Measurements from ENCODE around the gene CIITA. TPM values are rescaled to one million over a fixed set of nuclear protein-coding genes. Genes with fewer than 3 reads are reported as not detected.

Gene CIITA
- total RNA-seq, 1 experiment from 2014 or later = 22.4 TPM

- intact Hi-C loops (cut with micrococcal nuclease; ENCODE audit: unreplicated experiment) = no loop called here
- CTCF ChIA-PET = interaction anchor here (0.6 to 2.9 kb wide), 2 partner anchors 18 to 150 kb away, joined by 5 to 8 read pairs; no protein-coding TSS in a partner anchor
- BruUV-seq (replicated peaks) = no TSS peak
- peak overlapping the region; percentile 96 for H3K4me3 Mint-ChIP-seq (ENCODE audit: low read depth, unreplicated experiment)
- no peak for TF ChIP-seq CTCF (IDR thresholded peaks at IDR 0.05; ENCODE audit: unreplicated experiment)
- DNase-seq = peak; percentile 55
- H3K4me1 Mint-ChIP-seq (ENCODE audit: low read depth, unreplicated experiment) = peaks cover 61% of the 10 kb centered on the region
- H3K27me3 Mint-ChIP-seq (ENCODE audit: unreplicated experiment) = no peaks in the 10 kb centered on the region
- peak overlapping the region; percentile 10 for H3K27ac Mint-ChIP-seq (ENCODE audit: unreplicated experiment)
- H3K36me3 Mint-ChIP-seq (ENCODE audit: insufficient read depth, unreplicated experiment) = peaks cover 29% of the 10 kb centered on the region
- no peaks in the 10 kb centered on the region for H3K9me3 Mint-ChIP-seq (ENCODE audit: low read depth, unreplicated experiment)
Measured at GRCh38 chr16:10946308-10946707, 69.3 kb downstream of the CIITA start.

- CTCF ChIA-PET = no interaction called here
- Mint-ChIP-seq H3K9me3 (ENCODE audit: low read depth, unreplicated experiment) (no peaks in the 10 kb centered on the region), H3K36me3 (ENCODE audit: insufficient read depth, unreplicated experiment) (peaks cover 19% of the 10 kb centered on the region), H3K4me1 (ENCODE audit: low read depth, unreplicated experiment) (peaks cover 61% of the 10 kb centered on the region), H3K4me3 (ENCODE audit: low read depth, unreplicated experiment) (no peak overlapping the region), H3K27me3 (ENCODE audit: unreplicated experiment) (no peaks in the 10 kb centered on the region), H3K27ac (ENCODE audit: unreplicated experiment) (peak overlapping the region; percentile 38)
- no TSS peak for BruUV-seq (replicated peaks)
- no peak for DNase-seq
- no peak for TF ChIP-seq CTCF (IDR thresholded peaks at IDR 0.05; ENCODE audit: unreplicated experiment)
- intact Hi-C loops (cut with micrococcal nuclease; ENCODE audit: unreplicated experiment) = no loop called here
Measured at GRCh38 chr16:10947211-10947787, 70.3 kb downstream of the CIITA start.

- peaks cover 50% of the 10 kb centered on the region for H3K4me1 Mint-ChIP-seq (ENCODE audit: low read depth, unreplicated experiment)
- H3K9me3 Mint-ChIP-seq (ENCODE audit: low read depth, unreplicated experiment) = no peaks in the 10 kb centered on the region
- BruUV-seq (replicated peaks) = no TSS peak
- no peak for TF ChIP-seq CTCF (IDR thresholded peaks at IDR 0.05; ENCODE audit: unreplicated experiment)
- intact Hi-C loops (cut with micrococcal nuclease; ENCODE audit: unreplicated experiment) = no loop called here
- H3K27ac Mint-ChIP-seq (ENCODE audit: unreplicated experiment) = no peak overlapping the region
- peaks cover 10% of the 10 kb centered on the region for H3K36me3 Mint-ChIP-seq (ENCODE audit: insufficient read depth, unreplicated experiment)
- CTCF ChIA-PET = interaction anchor here (0.8 kb wide), 1 partner anchor 9 kb away, joined by 4 read pairs; no protein-coding TSS in a partner anchor
- no peak for DNase-seq
- H3K4me3 Mint-ChIP-seq (ENCODE audit: low read depth, unreplicated experiment) = no peak overlapping the region
- no peaks in the 10 kb centered on the region for H3K27me3 Mint-ChIP-seq (ENCODE audit: unreplicated experiment)
Measured at GRCh38 chr16:10949424-10949970, 72.5 kb downstream of the CIITA start.

- intact Hi-C loops (cut with micrococcal nuclease; ENCODE audit: unreplicated experiment) = no loop called here
- peak; percentile 40 for DNase-seq
Measured at GRCh38 chr16:10950393-10950792, 73.4 kb downstream of the CIITA start.

More at GRCh38 chr16:10950393-10950792, 73.4 kb downstream of the CIITA start:
- Mint-ChIP-seq H3K36me3 (ENCODE audit: insufficient read depth, unreplicated experiment) (peaks cover under 1% of the 10 kb centered on the region), H3K4me3 (ENCODE audit: low read depth, unreplicated experiment) (no peak overlapping the region), H3K27ac (ENCODE audit: unreplicated experiment) (no peak overlapping the region), H3K9me3 (ENCODE audit: low read depth, unreplicated experiment) (no peaks in the 10 kb centered on the region), H3K27me3 (ENCODE audit: unreplicated experiment) (no peaks in the 10 kb centered on the region), H3K4me1 (ENCODE audit: low read depth, unreplicated experiment) (peaks cover 43% of the 10 kb centered on the region)
- no peak for TF ChIP-seq CTCF (IDR thresholded peaks at IDR 0.05; ENCODE audit: unreplicated experiment)
- BruUV-seq (replicated peaks) = no TSS peak
- CTCF ChIA-PET = interaction anchor here (0.8 to 1.2 kb wide), 2 partner anchors 8 to 10 kb away, joined by 3 to 4 read pairs; partner anchors contain the start of gene DEXI

All from Calu3 (cell line).